ENCODE data around the gene TATDN3. TPM values are rescaled to one million over a fixed set of nuclear protein-coding genes. Genes with fewer than 3 reads are reported as not detected.

Gene TATDN3
- total and polyA plus RNA-seq, 2 of the 4 experiments (the other 2 are of a cell fraction), result 4.9 to 12.0 TPM

DNA sequence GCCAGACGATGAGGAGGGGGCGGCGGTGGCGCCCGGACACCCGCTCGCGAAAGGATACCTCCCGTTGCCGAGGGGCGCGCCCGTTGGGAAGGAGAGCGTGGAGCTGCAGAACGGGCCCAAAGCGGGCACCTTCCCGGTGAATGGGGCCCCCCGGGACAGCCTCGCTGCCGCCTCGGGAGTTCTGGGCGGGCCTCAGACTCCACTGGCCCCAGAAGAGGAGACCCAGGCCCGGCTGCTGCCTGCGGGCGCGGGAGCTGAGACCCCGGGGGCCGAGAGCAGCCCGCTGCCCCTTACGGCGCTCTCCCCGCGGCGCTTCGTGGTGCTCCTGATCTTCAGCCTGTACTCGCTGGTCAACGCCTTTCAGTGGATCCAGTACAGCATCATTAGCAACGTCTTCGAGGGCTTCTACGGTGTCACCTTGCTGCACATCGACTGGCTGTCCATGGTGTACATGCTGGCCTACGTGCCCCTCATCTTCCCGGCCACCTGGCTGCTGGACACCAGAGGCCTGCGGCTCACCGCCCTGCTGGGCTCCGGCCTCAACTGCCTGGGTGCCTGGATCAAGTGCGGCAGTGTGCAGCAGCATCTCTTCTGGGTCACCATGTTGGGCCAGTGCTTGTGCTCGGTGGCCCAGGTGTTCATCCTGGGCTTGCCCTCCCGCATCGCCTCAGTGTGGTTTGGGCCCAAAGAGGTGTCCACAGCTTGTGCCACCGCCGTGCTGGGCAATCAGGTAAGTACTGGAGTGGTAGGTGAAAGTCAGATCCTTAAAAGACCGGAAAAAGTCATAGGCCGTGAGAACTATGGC, 67.0 kb downstream of the TATDN3 start:
- DNase-seq (peak; percentile 31), ATAC-seq (ENCODE audit: low read depth) (peak; percentile 28)
- Histone ChIP-seq H3K4me1 (ENCODE audit: control insufficient read depth, insufficient read depth, low read length) (peaks cover 9% of the 10 kb centered on the region), H2AFZ (replicated peaks; ENCODE audit: low read length, poor library complexity) (peak overlapping the region; percentile 92), H2AK9ac (replicated peaks; ENCODE audit: low read depth, low read length, poor library complexity) (peak overlapping the region; percentile 96), H3K4me2 (ENCODE audit: low read depth, low read length) (peak overlapping the region; percentile 99), H3K9me1 (ENCODE audit: insufficient read depth, low read length) (peaks cover 9% of the 10 kb centered on the region), H3K4ac (ENCODE audit: low read depth, low read length) (peak overlapping the region; percentile 60; the same call in 1 of the 2 replicates), H4K20me1 (ENCODE audit: insufficient read depth, low read length) (no peaks in the 10 kb centered on the region), H3K27ac (ENCODE audit: insufficient read depth, low read length) (peak overlapping the region; percentile 56), H3K56ac (ENCODE audit: extremely low read depth, insufficient read depth, low read length) (no peak overlapping the region), H2BK15ac (ENCODE audit: low read depth, low read length) (no peak overlapping the region), H4K8ac (ENCODE audit: low read depth in 2 of 2, low read length in 2 of 2) (peak overlapping the region in 1 of 2 experiments; percentile 61; a peak in 1 of 4 replicates), H2BK20ac (ENCODE audit: low read depth, low read length) (no peak overlapping the region), H3K36me3 (ENCODE audit: control insufficient read depth, insufficient read depth, low read length) (no peaks in the 10 kb centered on the region), H3K4me3 (ENCODE audit: insufficient read depth, low read depth, low read length) (peak overlapping the region; percentile 63), H4K5ac (ENCODE audit: low read depth, low read length) (peak overlapping the region; percentile 67; the same call in 1 of the 2 replicates), H3K18ac (ENCODE audit: low read depth, low read length) (no peak overlapping the region; the same call in 1 of the 2 replicates), H3K9ac (ENCODE audit: low read depth, low read length) (peak overlapping the region; percentile 49), H2BK120ac (ENCODE audit: low read depth, low read length) (no peak overlapping the region), H3K27me3 (ENCODE audit: control insufficient read depth, insufficient read depth, low read length) (no peaks in the 10 kb centered on the region), H4K91ac (ENCODE audit: insufficient read depth, low read depth, low read length) (peak overlapping the region; percentile 11; the same call in 1 of the 2 replicates), H3K9me3 (ENCODE audit: control insufficient read depth, insufficient read depth, low read length) (no peaks in the 10 kb centered on the region), H3K14ac (replicated peaks; ENCODE audit: low read depth, low read length) (peak overlapping the region; percentile 76), H3K23ac (ENCODE audit: low read depth, low read length) (peak overlapping the region; percentile 94), H2AK5ac (ENCODE audit: low read depth, low read length) (peak overlapping the region; percentile 20), H2BK5ac (ENCODE audit: low read depth, low read length, poor library complexity, severe bottlenecking) (peak overlapping the region; percentile 50), H3K79me1 (ENCODE audit: low read depth in 1 of 2, low read length in 2 of 2) (peaks cover 5 to 34% of the 10 kb centered on the region in 2 experiments; a peak in 3 of 4 replicates)
- CTCF ChIA-PET, result interaction anchor here (1.0 kb wide), 1 partner anchor 17 kb away, joined by 3 read pairs; no protein-coding TSS in a partner anchor
- no TSS peak for BruUV-seq (replicated peaks)
- in situ Hi-C loops (cut with MboI; ENCODE audit: low sequenced_read_pairs), result no loop called here
- TF ChIP-seq BHLHE40 (IDR thresholded peaks at IDR 0.05; ENCODE audit: low read depth, low read length), result no peak
- no peak for TF ChIP-seq RFX5 (IDR thresholded peaks at IDR 0.05; ENCODE audit: low read depth, low read length)
- TF ChIP-seq RCOR1 (IDR thresholded peaks at IDR 0.05; ENCODE audit: insufficient replicate concordance, low read length), result no peak
- TF ChIP-seq SMC3 (IDR thresholded peaks at IDR 0.05; ENCODE audit: low read depth, low read length), result no peak
- no peak for TF ChIP-seq CHD1 (IDR thresholded peaks at IDR 0.05; ENCODE audit: low read depth, low read length)
- no peak for TF ChIP-seq MAZ (IDR thresholded peaks at IDR 0.05; ENCODE audit: borderline replicate concordance, low read depth, low read length)
- TF ChIP-seq FOS (IDR thresholded peaks at IDR 0.05; ENCODE audit: low read depth, low read length), result no peak
- no peak for TF ChIP-seq CEBPB (IDR thresholded peaks at IDR 0.05; ENCODE audit: low read depth, low read length)
- no peak for TF ChIP-seq POLR2A (IDR thresholded peaks at IDR 0.05; ENCODE audit: low read depth, low read length)
- no peak for TF ChIP-seq MAFK (IDR thresholded peaks at IDR 0.05; ENCODE audit: low read depth, low read length)
- TF ChIP-seq, protein P1, sequence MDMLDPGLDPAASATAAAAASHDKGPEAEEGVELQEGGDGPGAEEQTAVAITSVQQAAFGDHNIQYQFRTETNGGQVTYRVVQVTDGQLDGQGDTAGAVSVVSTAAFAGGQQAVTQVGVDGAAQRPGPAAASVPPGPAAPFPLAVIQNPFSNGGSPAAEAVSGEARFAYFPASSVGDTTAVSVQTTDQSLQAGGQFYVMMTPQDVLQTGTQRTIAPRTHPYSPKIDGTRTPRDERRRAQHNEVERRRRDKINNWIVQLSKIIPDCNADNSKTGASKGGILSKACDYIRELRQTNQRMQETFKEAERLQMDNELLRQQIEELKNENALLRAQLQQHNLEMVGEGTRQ (IDR thresholded peaks at IDR 0.05; ENCODE audit: low read depth, low read length), result no peak
- TF ChIP-seq, protein P2, sequence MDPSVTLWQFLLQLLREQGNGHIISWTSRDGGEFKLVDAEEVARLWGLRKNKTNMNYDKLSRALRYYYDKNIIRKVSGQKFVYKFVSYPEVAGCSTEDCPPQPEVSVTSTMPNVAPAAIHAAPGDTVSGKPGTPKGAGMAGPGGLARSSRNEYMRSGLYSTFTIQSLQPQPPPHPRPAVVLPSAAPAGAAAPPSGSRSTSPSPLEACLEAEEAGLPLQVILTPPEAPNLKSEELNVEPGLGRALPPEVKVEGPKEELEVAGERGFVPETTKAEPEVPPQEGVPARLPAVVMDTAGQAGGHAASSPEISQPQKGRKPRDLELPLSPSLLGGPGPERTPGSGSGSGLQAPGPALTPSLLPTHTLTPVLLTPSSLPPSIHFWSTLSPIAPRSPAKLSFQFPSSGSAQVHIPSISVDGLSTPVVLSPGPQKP (IDR thresholded peaks at IDR 0.05; ENCODE audit: borderline replicate concordance, low read depth, low read length), result no peak
- TF ChIP-seq NFE2L2 (IDR thresholded peaks at IDR 0.05; ENCODE audit: low read depth, low read length), result no peak
- intact Hi-C loops (cut with micrococcal nuclease), result loop anchor here (2.0 to 5.0 kb wide), 2 partner anchors 36 to 92 kb away; partner anchors contain the start of gene VASH2
- dilution Hi-C loops (cut with HindIII; ENCODE audit: low sequenced_read_pairs, unreplicated experiment), result no loop called here
- POLR2A ChIA-PET (ENCODE audit: unreplicated experiment), result interaction anchor here (0.7 to 1.0 kb wide), 2 partner anchors 25 to 178 kb away, joined by 3 to 20 read pairs; no protein-coding TSS in a partner anchor
- 2% methylated on average over 43 of the region's 54 CpGs; no CpG with 5 or more reads in 1 of the 2 experiments for WGBS, 2 experiments (ENCODE audit: extremely low coverage in 2 of 2, insufficient read length in 1 of 2)

Measured in IMR-90 (cell line).